ENCODE results near the gene BICDL1.

DNA sequence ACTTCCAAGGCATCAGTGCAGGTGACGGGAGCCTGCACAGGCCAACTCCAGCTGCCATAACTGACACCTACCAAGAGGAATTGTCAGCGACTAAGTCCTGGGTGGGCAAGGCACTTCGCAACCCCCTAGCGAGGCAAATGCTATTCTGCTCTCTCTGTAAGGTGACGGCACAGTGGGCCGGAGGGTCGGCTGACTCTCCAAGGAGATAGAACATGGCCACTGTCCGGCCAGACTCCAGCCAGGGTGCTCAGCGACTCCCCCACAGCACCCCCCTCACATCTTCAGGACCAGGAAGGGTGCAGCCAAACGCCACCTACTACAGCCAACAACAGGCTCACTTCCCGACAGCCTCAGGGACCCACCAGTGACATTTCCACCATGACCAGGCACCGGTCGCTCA, 114.3 kb downstream of the BICDL1 start:
- TF ChIP-seq, protein P1, sequence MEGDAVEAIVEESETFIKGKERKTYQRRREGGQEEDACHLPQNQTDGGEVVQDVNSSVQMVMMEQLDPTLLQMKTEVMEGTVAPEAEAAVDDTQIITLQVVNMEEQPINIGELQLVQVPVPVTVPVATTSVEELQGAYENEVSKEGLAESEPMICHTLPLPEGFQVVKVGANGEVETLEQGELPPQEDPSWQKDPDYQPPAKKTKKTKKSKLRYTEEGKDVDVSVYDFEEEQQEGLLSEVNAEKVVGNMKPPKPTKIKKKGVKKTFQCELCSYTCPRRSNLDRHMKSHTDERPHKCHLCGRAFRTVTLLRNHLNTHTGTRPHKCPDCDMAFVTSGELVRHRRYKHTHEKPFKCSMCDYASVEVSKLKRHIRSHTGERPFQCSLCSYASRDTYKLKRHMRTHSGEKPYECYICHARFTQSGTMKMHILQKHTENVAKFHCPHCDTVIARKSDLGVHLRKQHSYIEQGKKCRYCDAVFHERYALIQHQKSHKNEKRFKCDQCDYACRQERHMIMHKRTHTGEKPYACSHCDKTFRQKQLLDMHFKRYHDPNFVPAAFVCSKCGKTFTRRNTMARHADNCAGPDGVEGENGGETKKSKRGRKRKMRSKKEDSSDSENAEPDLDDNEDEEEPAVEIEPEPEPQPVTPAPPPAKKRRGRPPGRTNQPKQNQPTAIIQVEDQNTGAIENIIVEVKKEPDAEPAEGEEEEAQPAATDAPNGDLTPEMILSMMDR (conservative IDR thresholded peaks at IDR 0.05 in 1 of 2, IDR thresholded peaks at IDR 0.05 in 1 of 2; ENCODE audit: low read depth in 1 of 2, low read length in 2 of 2): no peak
- TF ChIP-seq EZH2 (IDR thresholded peaks at IDR 0.05; ENCODE audit: low read length, missing control alignments): no peak
